GM12874 (cell line): ENCODE measurements around the gene ATP10A.

Experiments
- TF ChIP-seq, protein P1 (sequence below): IDR thresholded peaks from 2 replicates; pipeline ENCODE4 v1.5.1; 2011; ENCODE audit warnings: low read depth, mild to moderate bottlenecking, control low read depth, low read length, moderate library complexity; ENCODE audit not compliant: insufficient read depth

ATP10A gene

DNA sequence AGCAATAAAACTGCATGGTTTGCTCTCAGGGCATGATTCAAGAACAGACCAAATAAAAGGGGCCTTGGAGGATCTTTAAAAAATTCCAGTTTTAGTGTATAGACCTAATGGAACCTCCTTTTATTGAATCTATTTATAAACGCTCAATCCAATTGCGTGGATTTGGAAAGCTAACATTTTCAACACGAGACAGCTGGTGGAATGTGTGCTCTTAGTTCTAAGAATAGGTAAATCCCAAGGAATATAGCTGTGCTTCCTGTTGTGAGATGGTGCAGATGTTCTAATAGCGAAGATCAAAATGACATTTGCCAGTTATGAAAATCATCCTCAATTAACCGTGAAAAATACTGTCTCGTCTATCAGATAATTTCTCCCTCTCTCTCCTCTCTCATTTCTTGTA, 192.5 kb downstream of the ATP10A start:
- TF ChIP-seq, protein P1, sequence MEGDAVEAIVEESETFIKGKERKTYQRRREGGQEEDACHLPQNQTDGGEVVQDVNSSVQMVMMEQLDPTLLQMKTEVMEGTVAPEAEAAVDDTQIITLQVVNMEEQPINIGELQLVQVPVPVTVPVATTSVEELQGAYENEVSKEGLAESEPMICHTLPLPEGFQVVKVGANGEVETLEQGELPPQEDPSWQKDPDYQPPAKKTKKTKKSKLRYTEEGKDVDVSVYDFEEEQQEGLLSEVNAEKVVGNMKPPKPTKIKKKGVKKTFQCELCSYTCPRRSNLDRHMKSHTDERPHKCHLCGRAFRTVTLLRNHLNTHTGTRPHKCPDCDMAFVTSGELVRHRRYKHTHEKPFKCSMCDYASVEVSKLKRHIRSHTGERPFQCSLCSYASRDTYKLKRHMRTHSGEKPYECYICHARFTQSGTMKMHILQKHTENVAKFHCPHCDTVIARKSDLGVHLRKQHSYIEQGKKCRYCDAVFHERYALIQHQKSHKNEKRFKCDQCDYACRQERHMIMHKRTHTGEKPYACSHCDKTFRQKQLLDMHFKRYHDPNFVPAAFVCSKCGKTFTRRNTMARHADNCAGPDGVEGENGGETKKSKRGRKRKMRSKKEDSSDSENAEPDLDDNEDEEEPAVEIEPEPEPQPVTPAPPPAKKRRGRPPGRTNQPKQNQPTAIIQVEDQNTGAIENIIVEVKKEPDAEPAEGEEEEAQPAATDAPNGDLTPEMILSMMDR: no peak

DNA sequence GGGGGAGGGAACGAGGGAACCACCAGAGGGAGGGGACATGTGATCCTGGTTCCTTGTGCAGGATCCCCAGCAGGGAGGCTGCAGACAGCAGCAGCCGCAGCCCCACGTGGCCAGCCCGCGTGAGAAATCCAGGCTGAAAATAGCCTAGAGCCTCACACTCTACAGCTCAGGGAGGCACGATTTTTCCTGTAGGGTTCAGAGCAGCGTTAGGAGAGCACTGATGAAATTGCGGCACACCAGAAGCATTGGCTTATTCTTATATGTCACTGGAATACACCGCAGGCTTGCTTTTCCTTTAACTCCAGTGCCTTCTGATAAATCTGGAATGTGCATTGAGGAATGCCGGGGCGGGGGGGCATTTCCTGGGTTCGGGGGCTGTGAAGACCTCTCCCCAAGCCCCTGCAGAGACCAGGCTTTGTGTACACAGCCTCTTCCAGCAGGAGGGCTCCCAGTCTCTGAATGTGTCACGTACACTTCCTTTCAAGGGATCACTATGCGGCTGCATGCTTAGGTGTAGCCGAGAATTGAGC, 193.0 kb downstream of the ATP10A start:
- TF ChIP-seq, protein P1: no peak

DNA sequence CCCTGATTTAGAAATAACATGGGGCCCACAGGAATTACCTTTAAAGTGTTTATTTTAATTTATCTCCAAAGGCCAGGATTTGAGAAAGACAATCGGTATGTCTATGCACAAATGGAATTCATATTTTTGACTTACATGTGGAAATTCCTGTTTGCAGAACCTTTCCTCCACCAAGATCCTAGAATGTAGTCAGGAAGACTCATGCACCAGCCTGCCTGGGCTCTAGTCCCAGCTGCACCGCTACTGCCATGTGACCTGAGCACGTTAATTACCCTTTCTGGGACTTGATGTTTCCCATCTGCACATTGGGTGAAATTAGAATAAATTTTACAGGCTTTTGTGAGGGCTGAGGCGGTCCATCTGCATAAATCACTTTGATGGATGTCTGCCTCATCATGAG, 194.2 kb downstream of the ATP10A start:
- TF ChIP-seq, protein P1: no peak

DNA sequence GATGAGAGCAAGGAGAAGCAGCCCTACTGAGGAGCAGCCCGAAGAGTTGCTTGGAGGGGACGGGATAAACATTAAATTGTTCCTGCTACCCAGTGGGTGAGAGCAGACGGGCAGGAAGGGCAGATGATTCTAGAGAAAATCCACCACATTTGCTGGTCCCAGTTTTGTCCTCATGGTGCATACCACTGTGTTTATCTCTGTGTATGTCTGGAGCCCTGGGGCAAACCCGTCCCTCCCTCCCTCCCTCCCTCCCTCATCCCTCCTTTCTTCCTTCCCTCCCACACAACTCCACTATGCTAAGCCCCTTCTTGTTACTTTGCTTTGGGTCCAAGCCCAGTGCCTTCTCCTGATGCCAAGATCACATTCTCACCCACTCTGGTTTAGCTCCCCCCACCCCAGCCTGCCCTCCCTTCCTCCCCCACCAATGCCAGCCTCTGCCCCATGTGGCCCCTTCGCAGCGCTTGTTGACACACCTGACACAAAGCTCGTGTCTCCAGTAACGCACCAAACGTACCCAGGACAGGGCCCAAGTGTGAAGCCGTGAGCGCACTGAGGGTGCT, 194.8 kb downstream of the ATP10A start:
- TF ChIP-seq, protein P1: no peak

DNA sequence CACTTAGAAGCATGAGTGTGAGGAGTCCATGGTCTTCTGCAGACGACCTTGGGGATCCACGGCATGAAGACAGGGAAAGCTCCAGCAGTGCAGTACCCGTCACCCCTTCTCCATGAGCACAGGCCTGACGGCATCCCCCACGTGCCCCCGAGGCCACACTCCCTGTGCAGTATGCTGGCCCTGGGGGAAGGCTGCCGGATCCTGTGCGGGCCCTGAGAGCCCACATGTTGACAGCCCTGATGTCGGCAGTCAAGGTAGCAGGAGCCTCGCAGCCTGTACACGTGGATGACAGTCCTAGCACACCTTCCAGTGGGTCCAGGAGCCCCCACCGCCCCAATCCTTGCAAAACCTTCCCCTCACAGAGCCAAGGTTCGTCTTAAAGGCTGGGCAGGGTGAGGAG, 195.3 kb downstream of the ATP10A start:
- TF ChIP-seq, protein P1: no peak

DNA sequence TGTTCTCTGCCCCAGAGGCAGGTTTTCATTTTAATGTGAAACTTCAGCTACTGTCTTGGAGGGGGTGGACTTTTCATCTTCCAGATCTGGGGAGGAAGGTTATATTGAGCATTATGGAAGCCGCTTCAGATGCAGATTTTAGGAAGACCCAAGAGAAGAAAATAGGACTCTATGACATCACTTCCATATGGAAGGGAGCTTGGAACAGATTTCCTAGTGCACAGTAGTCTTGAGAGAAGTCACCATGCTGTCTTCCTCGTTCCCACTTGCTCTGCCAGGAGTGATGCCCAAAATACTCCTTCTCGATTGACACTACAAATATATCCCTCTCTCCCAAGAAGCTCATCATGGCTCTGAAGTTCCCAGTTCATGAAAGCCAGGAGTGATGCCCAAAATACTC, 197.2 kb downstream of the ATP10A start:
- TF ChIP-seq, protein P1: no peak

DNA sequence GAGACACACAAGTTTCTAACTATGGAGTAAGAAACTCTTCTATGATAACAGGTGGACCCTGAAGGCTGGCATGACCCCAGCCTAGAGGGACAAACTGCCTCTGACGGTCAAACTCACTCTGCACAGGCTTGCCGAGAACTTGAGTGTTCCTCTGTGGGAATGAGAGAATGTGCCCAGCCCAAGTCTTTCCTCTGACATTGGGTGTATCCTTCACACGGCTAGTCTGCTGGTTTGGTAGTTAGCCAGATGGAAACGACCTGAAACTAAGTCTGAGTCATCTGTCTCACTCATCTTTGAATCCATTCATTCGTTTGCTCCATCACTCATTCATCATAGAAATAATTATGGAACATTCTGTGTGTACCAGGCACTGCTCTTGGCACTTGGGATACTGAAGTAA, 198.4 kb downstream of the ATP10A start:
- TF ChIP-seq, protein P1: no peak
